IMR-90 (cell line): Measurements from ENCODE around the gene SH2D1B. TPM values are rescaled to one million over a fixed set of nuclear protein-coding genes. Genes with fewer than 3 reads are reported as not detected.

Experiments
- ATAC-seq: fragments of 200-7000 bp; cut with Tn5 transposase; 2 replicates; pipeline ENCODE4 v1.9.1; 2020; ENCODE audit warnings: low read depth, mild to moderate bottlenecking, moderate library complexity
- BruUV-seq: library from RNA; stranded (reverse); fragments of 400-500 nt; replicated peaks from 2 replicates; lab custom pipeline; 2021; lab: Mats Ljungman, UMichigan
- CTCF ChIA-PET: fragments of 300-600 bp; formaldehyde crosslinking; extraction: SDS; loops from one replicate; lab custom pipeline; 2021; ENCODE audit warnings: antibody characterized with exemption; lab: Yijun Ruan, JAX
- POLR2A ChIA-PET: fragments of 300-600 bp; sonication (Branson Sonifier 250); formaldehyde crosslinking; loops from one replicate; lab custom pipeline; 2022; ENCODE audit warnings: antibody characterized with exemption; ENCODE audit not compliant: unreplicated experiment; lab: Charles Lee
- DNase-seq: peaks from one replicate; pipeline ENCODE4 v3.0.0; 2013
- H2AFZ ChIP-seq: replicated peaks from 2 replicates; pipeline ENCODE3; 2013; ENCODE audit warnings: low read length, mild to moderate bottlenecking; ENCODE audit not compliant: poor library complexity
- H2AK5ac ChIP-seq: 2 replicates; pipeline ENCODE4 v1.6.1; 2013; ENCODE audit warnings: low read depth, low read length, inconsistent platforms
- H2AK9ac ChIP-seq: replicated peaks from 2 replicates; pipeline ENCODE3; 2013; ENCODE audit warnings: mild to moderate bottlenecking, low read depth, low read length, moderate library complexity; ENCODE audit not compliant: poor library complexity
- H2BK120ac ChIP-seq: 2 replicates; pipeline ENCODE4 v1.6.1; 2013; ENCODE audit warnings: low read depth, low read length, inconsistent platforms
- H2BK15ac ChIP-seq: 3 replicates; pipeline ENCODE4 v1.6.1; 2013; ENCODE audit warnings: low read depth, low read length, inconsistent platforms
- H2BK20ac ChIP-seq: 2 replicates; pipeline ENCODE4 v1.6.1; 2013; ENCODE audit warnings: low read depth, mild to moderate bottlenecking, inconsistent platforms, low read length, moderate library complexity
- H2BK5ac ChIP-seq: 2 replicates; pipeline ENCODE4 v1.6.1; 2013; ENCODE audit warnings: mild to moderate bottlenecking, low read depth, low read length, inconsistent platforms; ENCODE audit not compliant: poor library complexity, severe bottlenecking
- H3K14ac ChIP-seq: replicated peaks from 2 replicates; pipeline ENCODE4 v1.6.1; 2013; ENCODE audit warnings: low read depth, low read length, inconsistent platforms
- H3K18ac ChIP-seq: 2 replicates; pipeline ENCODE4 v1.6.1; 2013; ENCODE audit warnings: low read depth, low read length, control low read depth
- H3K23ac ChIP-seq: 2 replicates; pipeline ENCODE4 v1.6.1; 2013; ENCODE audit warnings: low read depth, low read length, inconsistent platforms
- H3K27ac ChIP-seq: 2 replicates; pipeline ENCODE4 v1.5.1; 2013; ENCODE audit warnings: mild to moderate bottlenecking, control low read depth, low read length; ENCODE audit not compliant: insufficient read depth
- H3K27me3 ChIP-seq: 2 replicates; pipeline ENCODE4 v1.6.1; 2013; ENCODE audit warnings: low read length; ENCODE audit not compliant: control insufficient read depth, insufficient read depth
- H3K36me3 ChIP-seq: 2 replicates; pipeline ENCODE4 v1.6.1; 2013; ENCODE audit warnings: low read length, mixed read lengths; ENCODE audit not compliant: control insufficient read depth, insufficient read depth
- H3K4ac ChIP-seq: 2 replicates; pipeline ENCODE4 v1.6.1; 2013; ENCODE audit warnings: low read depth, low read length, inconsistent platforms
- H3K4me1 ChIP-seq: 2 replicates; pipeline ENCODE4 v1.6.1; 2013; ENCODE audit warnings: low read length, mixed read lengths; ENCODE audit not compliant: control insufficient read depth, insufficient read depth
- H3K4me2 ChIP-seq: 2 replicates; pipeline ENCODE4 v1.6.1; 2013; ENCODE audit warnings: low read depth, mild to moderate bottlenecking, control low read depth, low read length, moderate library complexity
- H3K4me3 ChIP-seq: 2 replicates; pipeline ENCODE4 v1.5.1; 2013; ENCODE audit warnings: low read depth, mild to moderate bottlenecking, control low read depth, low read length, moderate library complexity; ENCODE audit not compliant: insufficient read depth
- H3K56ac ChIP-seq: 2 replicates; pipeline ENCODE4 v1.6.1; 2013; ENCODE audit warnings: low read length, inconsistent platforms; ENCODE audit not compliant: insufficient read depth; ENCODE audit errors: extremely low read depth
- H3K79me1 ChIP-seq, 2 experiments: 2 replicates each; pipeline ENCODE4 v1.6.1; 2013; ENCODE audit warnings: low read length in 2 of 2, inconsistent platforms in 1 of 2, low read depth in 1 of 2
- H3K9ac ChIP-seq: 2 replicates; pipeline ENCODE4 v1.6.1; 2013; ENCODE audit warnings: low read depth, low read length, control low read depth
- H3K9me1 ChIP-seq: 2 replicates; pipeline ENCODE4 v1.6.1; 2013; ENCODE audit warnings: low read length, inconsistent platforms; ENCODE audit not compliant: insufficient read depth
- H3K9me3 ChIP-seq: 2 replicates; pipeline ENCODE4 v1.6.1; 2013; ENCODE audit warnings: low read length; ENCODE audit not compliant: control insufficient read depth, insufficient read depth
- H4K20me1 ChIP-seq: 2 replicates; pipeline ENCODE4 v1.6.1; 2013; ENCODE audit warnings: low read length, inconsistent platforms; ENCODE audit not compliant: insufficient read depth
- H4K5ac ChIP-seq: 2 replicates; pipeline ENCODE4 v1.6.1; 2013; ENCODE audit warnings: mild to moderate bottlenecking, low read depth, low read length, control low read depth
- H4K8ac ChIP-seq, 2 experiments: 2 replicates each; pipeline ENCODE4 v1.6.1; 2013; ENCODE audit warnings: low read depth in 2 of 2, low read length in 2 of 2, control low read depth in 1 of 2, inconsistent platforms in 1 of 2
- H4K91ac ChIP-seq: 2 replicates; pipeline ENCODE4 v1.6.1; 2013; ENCODE audit warnings: low read depth, low read length, inconsistent platforms; ENCODE audit not compliant: insufficient read depth
- RAD21 ChIP-seq: IDR thresholded peaks from 2 replicates; pipeline ENCODE4 v1.6.1; 2012; ENCODE audit warnings: low read length, improper control_type of control experiment
- SMC3 ChIP-seq: fragments of 150-350 bp; IDR thresholded peaks from 2 replicates; pipeline ENCODE4 v1.6.1; 2016; ENCODE audit warnings: low read depth, mild to moderate bottlenecking, antibody characterized with exemption, low read length, moderate library complexity
- WGBS, 2 experiments: methylation state at CpG; one replicate each; pipeline versions ENCODE4 v1.1.5 to v1.1.7; 2013; ENCODE audit warnings: missing lambda C conversion rate in 2 of 2; ENCODE audit not compliant: insufficient read length in 1 of 2; ENCODE audit errors: extremely low coverage in 2 of 2; 5-methylcytosine and 5-hydroxymethylcytosine counted together
- dilution Hi-C: fragments of 300-500 bp; cut with HindIII; formaldehyde crosslinking; loops from one replicate; pipeline ENCODE4 v1.14.3; 2018; ENCODE audit warnings: low sequenced_read_pairs; ENCODE audit not compliant: unreplicated experiment
- in situ Hi-C: fragments of 300-500 bp; cut with MboI; formaldehyde crosslinking; loops from 3 replicates; pipeline ENCODE4 v1.14.3; 2019; ENCODE audit warnings: low sequenced_read_pairs, inconsistent platforms, mixed read lengths
- intact Hi-C: fragments of 100-400 bp; cut with micrococcal nuclease; formaldehyde crosslinking; loops from 2 replicates; pipeline ENCODE4 v1.10.0; 2022
- polyA plus RNA-seq, 3 experiments: library from polyadenylated mRNA; depleted of rRNA; stranded (reverse); fragments of >200 nt; gene quantifications; 2 replicates each; pipeline ENCODE4 v1.2.3, GENCODE V29; 2012; ENCODE audit warnings: low replicate concordance in 1 of 3
- total RNA-seq: library from RNA; depleted of rRNA; stranded (reverse); fragments of >200 nt; gene quantifications from 2 replicates; pipeline ENCODE4 v1.2.3, GENCODE V29; 2012
- TF ChIP-seq, protein P1 (sequence below): conservative IDR thresholded peaks from 2 replicates; pipeline ENCODE4 v1.5.1; 2012; ENCODE audit warnings: mild to moderate bottlenecking, low read depth, low read length, improper control_type of control experiment
- TF ChIP-seq, protein P2 (sequence below): fragments of 150-350 bp; IDR thresholded peaks from 2 replicates; pipeline ENCODE4 v1.6.1; 2016; ENCODE audit warnings: low read depth, mild to moderate bottlenecking, low read length, moderate library complexity, borderline replicate concordance

The SH2D1B gene
- total and polyA plus RNA-seq, 2 of the 4 experiments (the other 2 are of a cell fraction), result 0.03 to 0.18 TPM

- H4K20me1 ChIP-seq, result no peaks in the 10 kb centered on the region
- no peak overlapping the region for H3K9ac ChIP-seq
- DNase-seq (peak; percentile 58), ATAC-seq (peak; percentile 93)
- H4K8ac ChIP-seq, result no peak overlapping the region
- no peaks in the 10 kb centered on the region for H3K9me1 ChIP-seq
- no peaks in the 10 kb centered on the region for H3K9me3 ChIP-seq
- in situ Hi-C loops (loop anchor here (5.0 to 25.0 kb wide), 2 partner anchors 335 to 605 kb away; no protein-coding TSS in a partner anchor), intact Hi-C loops (loop anchor here (1.0 to 10.0 kb wide), 4 partner anchors 37 to 597 kb away; no protein-coding TSS in a partner anchor), dilution Hi-C loops (no loop called here)
- H2BK15ac ChIP-seq, result no peak overlapping the region
- no CpG with 5 or more reads among the region's 4 CpGs for WGBS, 2 experiments
- H3K18ac ChIP-seq, result no peak overlapping the region
- no peak overlapping the region for H3K4me3 ChIP-seq
- H3K27ac ChIP-seq, result no peak overlapping the region
- TF ChIP-seq RAD21 (peak; percentile 70), SMC3 (peak; percentile 72)
- TF ChIP-seq, protein P1, sequence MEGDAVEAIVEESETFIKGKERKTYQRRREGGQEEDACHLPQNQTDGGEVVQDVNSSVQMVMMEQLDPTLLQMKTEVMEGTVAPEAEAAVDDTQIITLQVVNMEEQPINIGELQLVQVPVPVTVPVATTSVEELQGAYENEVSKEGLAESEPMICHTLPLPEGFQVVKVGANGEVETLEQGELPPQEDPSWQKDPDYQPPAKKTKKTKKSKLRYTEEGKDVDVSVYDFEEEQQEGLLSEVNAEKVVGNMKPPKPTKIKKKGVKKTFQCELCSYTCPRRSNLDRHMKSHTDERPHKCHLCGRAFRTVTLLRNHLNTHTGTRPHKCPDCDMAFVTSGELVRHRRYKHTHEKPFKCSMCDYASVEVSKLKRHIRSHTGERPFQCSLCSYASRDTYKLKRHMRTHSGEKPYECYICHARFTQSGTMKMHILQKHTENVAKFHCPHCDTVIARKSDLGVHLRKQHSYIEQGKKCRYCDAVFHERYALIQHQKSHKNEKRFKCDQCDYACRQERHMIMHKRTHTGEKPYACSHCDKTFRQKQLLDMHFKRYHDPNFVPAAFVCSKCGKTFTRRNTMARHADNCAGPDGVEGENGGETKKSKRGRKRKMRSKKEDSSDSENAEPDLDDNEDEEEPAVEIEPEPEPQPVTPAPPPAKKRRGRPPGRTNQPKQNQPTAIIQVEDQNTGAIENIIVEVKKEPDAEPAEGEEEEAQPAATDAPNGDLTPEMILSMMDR, result peak; percentile 77
- TF ChIP-seq, protein P2, sequence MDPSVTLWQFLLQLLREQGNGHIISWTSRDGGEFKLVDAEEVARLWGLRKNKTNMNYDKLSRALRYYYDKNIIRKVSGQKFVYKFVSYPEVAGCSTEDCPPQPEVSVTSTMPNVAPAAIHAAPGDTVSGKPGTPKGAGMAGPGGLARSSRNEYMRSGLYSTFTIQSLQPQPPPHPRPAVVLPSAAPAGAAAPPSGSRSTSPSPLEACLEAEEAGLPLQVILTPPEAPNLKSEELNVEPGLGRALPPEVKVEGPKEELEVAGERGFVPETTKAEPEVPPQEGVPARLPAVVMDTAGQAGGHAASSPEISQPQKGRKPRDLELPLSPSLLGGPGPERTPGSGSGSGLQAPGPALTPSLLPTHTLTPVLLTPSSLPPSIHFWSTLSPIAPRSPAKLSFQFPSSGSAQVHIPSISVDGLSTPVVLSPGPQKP, result no peak
- H2AFZ ChIP-seq, result no peak overlapping the region
- H3K56ac ChIP-seq, result no peak overlapping the region
- H4K5ac ChIP-seq, result no peak overlapping the region
- no peak overlapping the region for H3K4me2 ChIP-seq
- H3K36me3 ChIP-seq, result no peaks in the 10 kb centered on the region
- no peak overlapping the region for H4K91ac ChIP-seq
- no peaks in the 10 kb centered on the region for H3K4me1 ChIP-seq
- no peak overlapping the region for H2BK120ac ChIP-seq
- no peak overlapping the region for H3K23ac ChIP-seq
- ChIA-PET CTCF (interaction anchor here (0.6 to 3.9 kb wide), 12 partner anchors 12 to 1190 kb away, joined by 3 to 18 read pairs (median 3); partner anchors contain the start of gene NDUFS2), POLR2A (no interaction called here)
- H2AK9ac ChIP-seq, result no peak overlapping the region
- BruUV-seq, result no TSS peak
- H3K14ac ChIP-seq, result no peak overlapping the region
- H3K27me3 ChIP-seq, result peaks cover 27% of the 10 kb centered on the region
- H2AK5ac ChIP-seq, result no peak overlapping the region
- H3K79me1 ChIP-seq, result no peaks in the 10 kb centered on the region
- no peak overlapping the region for H2BK20ac ChIP-seq
- H3K4ac ChIP-seq, result no peak overlapping the region
- no peak overlapping the region for H2BK5ac ChIP-seq
Observed at GRCh38 chr1:162391790-162392563, 20.0 kb downstream of the SH2D1B start.
